NCI-H2171 (cell line): ENCODE measurements around the gene MOV10L1.
"Not testable (repeated sequence)": the region's sequence is repeated elsewhere in the genome, so short reads cannot be mapped to it uniquely, and the experiment has no call there.

Experiments
- DNase-seq: peaks from one replicate; lab custom pipeline; 2025; lab: John Stamatoyannopoulos, UW

Gene MOV10L1

GRCh38 chr22:50105208-50106100 lies 15.6 kb downstream of the MOV10L1 start:
- no peak for DNase-seq

GRCh38 chr22:50107529-50107928 lies 17.7 kb downstream of the MOV10L1 start:
- no peak for DNase-seq

GRCh38 chr22:50111056-50111455 lies 21.2 kb downstream of the MOV10L1 start:
- no peak for DNase-seq

- DNase-seq = no peak
Measured at GRCh38 chr22:50112151-50113118, 22.6 kb downstream of the MOV10L1 start.

- DNase-seq = peak; percentile 45
Measured at GRCh38 chr22:50114221-50115021, 24.6 kb downstream of the MOV10L1 start.

GRCh38 chr22:50115693-50116092 lies 25.9 kb downstream of the MOV10L1 start:
- no peak for DNase-seq

GRCh38 chr22:50117168-50117762 lies 27.5 kb downstream of the MOV10L1 start:
- no peak for DNase-seq

- no peak for DNase-seq
Measured at GRCh38 chr22:50118129-50118528, 28.3 kb downstream of the MOV10L1 start.

- no peak for DNase-seq
Measured at GRCh38 chr22:50118557-50119168, 28.9 kb downstream of the MOV10L1 start.

GRCh38 chr22:50119169-50119767 lies 29.5 kb downstream of the MOV10L1 start:
- no peak for DNase-seq

GRCh38 chr22:50119768-50120251 lies 30.0 kb downstream of the MOV10L1 start:
- DNase-seq = no peak

GRCh38 chr22:50121202-50121740 lies 31.5 kb downstream of the MOV10L1 start:
- no peak for DNase-seq

- no peak for DNase-seq
Measured at GRCh38 chr22:50123119-50123518, 33.3 kb downstream of the MOV10L1 start.

GRCh38 chr22:50125029-50125428 lies 35.2 kb downstream of the MOV10L1 start:
- DNase-seq = no peak

- no peak for DNase-seq
Measured at GRCh38 chr22:50129121-50129736, 39.4 kb downstream of the MOV10L1 start.

- DNase-seq = no peak
Measured at GRCh38 chr22:50131894-50132293, 42.1 kb downstream of the MOV10L1 start.

- no peak for DNase-seq
Measured at GRCh38 chr22:50134481-50134880, 44.7 kb downstream of the MOV10L1 start.

GRCh38 chr22:50136581-50137015 lies 46.8 kb downstream of the MOV10L1 start:
- DNase-seq = no peak

- DNase-seq = not testable (repeated sequence)
Measured at GRCh38 chr22:50137277-50137676, 47.5 kb downstream of the MOV10L1 start.

- no peak for DNase-seq
Measured at GRCh38 chr22:50138041-50138440, 48.2 kb downstream of the MOV10L1 start.
